Kasumi-1 (cell line): Measurements from ENCODE around the gene CXCL14.

ENCODE experiments used
- DNase-seq, 2 experiments: peaks; one replicate each; lab custom pipeline; 2025; lab: John Stamatoyannopoulos, UW

Gene CXCL14

GRCh38 chr5:135596157-135596763, 17.5 kb upstream of the CXCL14 start:
- no peak for DNase-seq

GRCh38 chr5:135594416-135594960, 15.7 kb upstream of the CXCL14 start:
- no peak for DNase-seq

- no peak for DNase-seq
Measured at GRCh38 chr5:135593886-135594285, 15.1 kb upstream of the CXCL14 start.

- no peak for DNase-seq
Measured at GRCh38 chr5:135593141-135593540, 14.3 kb upstream of the CXCL14 start.

- no peak for DNase-seq
Measured at GRCh38 chr5:135592312-135593045, 13.7 kb upstream of the CXCL14 start.

- no peak for DNase-seq
Measured at GRCh38 chr5:135591277-135591676, 12.5 kb upstream of the CXCL14 start.

- DNase-seq: peak; percentile 1 to 23
Measured at GRCh38 chr5:135589152-135589551, 10.4 kb upstream of the CXCL14 start.

- DNase-seq: no peak
Measured at GRCh38 chr5:135587721-135588663, 9.2 kb upstream of the CXCL14 start.

- DNase-seq: no peak
Measured at GRCh38 chr5:135584918-135585317, 6.1 kb upstream of the CXCL14 start.

GRCh38 chr5:135584276-135584675, 5.5 kb upstream of the CXCL14 start:
- no peak for DNase-seq

- DNase-seq: no peak
Measured at GRCh38 chr5:135582099-135582781, 3.4 kb upstream of the CXCL14 start.

- DNase-seq: no peak
Measured at GRCh38 chr5:135578305-135578684, 496 bp downstream of the CXCL14 start.

- no peak for DNase-seq
Measured at GRCh38 chr5:135577421-135577820, 1.4 kb downstream of the CXCL14 start.

GRCh38 chr5:135576075-135576599, 2.7 kb downstream of the CXCL14 start:
- DNase-seq: no peak

GRCh38 chr5:135574493-135574892, 4.3 kb downstream of the CXCL14 start:
- DNase-seq: no peak

GRCh38 chr5:135571902-135572301, 6.9 kb downstream of the CXCL14 start:
- no peak for DNase-seq

GRCh38 chr5:135571066-135571609, 7.7 kb downstream of the CXCL14 start:
- no peak for DNase-seq

- DNase-seq: no peak
Measured at GRCh38 chr5:135570453-135570764, 8.4 kb downstream of the CXCL14 start.

- DNase-seq: peak; percentile 59 to 74
Measured at GRCh38 chr5:135569755-135570452, 8.9 kb downstream of the CXCL14 start.

GRCh38 chr5:135568923-135569360, 9.8 kb downstream of the CXCL14 start:
- peak; percentile 24 to 33 for DNase-seq

- DNase-seq: no peak
Measured at GRCh38 chr5:135568246-135568645, 10.5 kb downstream of the CXCL14 start.
